Spleen (tissue), 7 donors: ENCODE results near the gene MSMP.

ENCODE experiments used
- POLR2A ChIP-seq, 3 donors: fragments of 450-650 bp; IDR thresholded peaks; one replicate each; pipeline ENCODE4 v1.5.1; 2017; ENCODE audit warnings: antibody characterized with exemption in 3 of 3, mild to moderate bottlenecking in 1 of 3
- TF ChIP-seq, protein P1 (sequence below), 11 experiments: fragments of 200-600 bp in 7 of 11; fragments of 450-650 bp in 4 of 11; sonication (generic) in 4 of 11; IDR thresholded peaks in 8 of 11; conservative IDR thresholded peaks in 3 of 11; 1 replicate in 7 of 11; 2 replicates in 4 of 11; pipeline versions ENCODE4 v1.4.0 to v1.8.0; 2016 to 2021; ENCODE audit warnings: antibody characterized with exemption in 11 of 11, inconsistent platforms in 4 of 11, mild to moderate bottlenecking in 1 of 11
- donor health status: DM: no; HTN: no; CAD: no; lungs with moderate emphysema.
- donor health status: DM: no; HTN: no; CAD: no.
- donor health status: DM: no; HTN: no; CAD: no.

DNA sequence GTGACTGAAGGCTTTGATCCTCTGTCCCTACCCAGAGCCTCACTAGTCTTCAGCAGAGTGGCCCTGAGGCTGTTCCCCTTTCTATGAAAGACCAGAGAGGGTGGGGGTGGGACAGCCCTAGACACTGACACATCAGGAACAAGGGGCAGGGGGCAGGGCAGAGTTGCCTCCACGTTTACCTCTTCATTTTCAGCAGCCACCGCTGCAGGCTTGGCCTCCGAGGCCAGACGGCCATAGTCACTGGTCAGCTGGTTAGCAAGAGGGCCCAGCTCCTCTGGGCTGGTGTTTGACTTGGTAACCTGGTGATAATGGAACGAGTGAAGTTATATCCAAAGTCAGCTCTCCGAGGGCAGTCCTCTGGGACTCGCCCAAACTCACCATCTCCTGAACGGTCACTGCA lies 48.7 kb downstream of the MSMP start:
- TF ChIP-seq, protein P1, sequence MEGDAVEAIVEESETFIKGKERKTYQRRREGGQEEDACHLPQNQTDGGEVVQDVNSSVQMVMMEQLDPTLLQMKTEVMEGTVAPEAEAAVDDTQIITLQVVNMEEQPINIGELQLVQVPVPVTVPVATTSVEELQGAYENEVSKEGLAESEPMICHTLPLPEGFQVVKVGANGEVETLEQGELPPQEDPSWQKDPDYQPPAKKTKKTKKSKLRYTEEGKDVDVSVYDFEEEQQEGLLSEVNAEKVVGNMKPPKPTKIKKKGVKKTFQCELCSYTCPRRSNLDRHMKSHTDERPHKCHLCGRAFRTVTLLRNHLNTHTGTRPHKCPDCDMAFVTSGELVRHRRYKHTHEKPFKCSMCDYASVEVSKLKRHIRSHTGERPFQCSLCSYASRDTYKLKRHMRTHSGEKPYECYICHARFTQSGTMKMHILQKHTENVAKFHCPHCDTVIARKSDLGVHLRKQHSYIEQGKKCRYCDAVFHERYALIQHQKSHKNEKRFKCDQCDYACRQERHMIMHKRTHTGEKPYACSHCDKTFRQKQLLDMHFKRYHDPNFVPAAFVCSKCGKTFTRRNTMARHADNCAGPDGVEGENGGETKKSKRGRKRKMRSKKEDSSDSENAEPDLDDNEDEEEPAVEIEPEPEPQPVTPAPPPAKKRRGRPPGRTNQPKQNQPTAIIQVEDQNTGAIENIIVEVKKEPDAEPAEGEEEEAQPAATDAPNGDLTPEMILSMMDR (IDR thresholded peaks at IDR 0.05 in 8 of 11, conservative IDR thresholded peaks at IDR 0.05 in 3 of 11), result no peak
- no peak for TF ChIP-seq POLR2A (IDR thresholded peaks at IDR 0.05)
